ENCODE measurements around the gene SLC12A4.

Gene SLC12A4

DNA sequence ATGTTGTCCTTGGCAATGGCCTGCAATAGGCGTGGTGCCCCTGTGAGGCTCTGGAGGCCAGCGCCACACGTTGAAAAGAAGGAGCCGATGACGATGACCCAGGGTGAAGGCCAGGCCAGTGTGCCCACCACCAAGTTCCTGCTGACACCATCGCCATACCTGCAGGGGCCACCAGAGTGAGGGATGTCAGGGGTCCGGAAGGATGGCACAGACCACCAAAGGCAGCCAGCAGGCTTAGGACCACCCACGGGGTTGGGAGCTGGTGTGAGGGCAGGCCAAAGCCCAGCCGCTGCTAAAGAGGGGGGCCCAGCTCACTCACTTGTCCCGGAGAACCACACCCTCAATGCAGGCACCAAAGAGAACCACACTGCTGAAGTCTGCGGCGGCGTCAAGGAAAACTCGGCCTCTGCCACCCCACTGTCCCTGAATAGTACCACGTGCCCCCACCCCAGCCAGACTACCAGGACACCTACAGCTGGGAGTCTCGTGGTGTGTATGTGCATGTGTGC, 18.0 kb downstream of the SLC12A4 start:
- H3K4me2 ChIP-seq (ENCODE audit: low read depth, low read length, poor library complexity, severe bottlenecking), result no peak overlapping the region
- no peaks in the 10 kb centered on the region for H3K9me2 ChIP-seq (replicated peaks; ENCODE audit: insufficient read depth, low read length)
- TF ChIP-seq, protein P1, sequence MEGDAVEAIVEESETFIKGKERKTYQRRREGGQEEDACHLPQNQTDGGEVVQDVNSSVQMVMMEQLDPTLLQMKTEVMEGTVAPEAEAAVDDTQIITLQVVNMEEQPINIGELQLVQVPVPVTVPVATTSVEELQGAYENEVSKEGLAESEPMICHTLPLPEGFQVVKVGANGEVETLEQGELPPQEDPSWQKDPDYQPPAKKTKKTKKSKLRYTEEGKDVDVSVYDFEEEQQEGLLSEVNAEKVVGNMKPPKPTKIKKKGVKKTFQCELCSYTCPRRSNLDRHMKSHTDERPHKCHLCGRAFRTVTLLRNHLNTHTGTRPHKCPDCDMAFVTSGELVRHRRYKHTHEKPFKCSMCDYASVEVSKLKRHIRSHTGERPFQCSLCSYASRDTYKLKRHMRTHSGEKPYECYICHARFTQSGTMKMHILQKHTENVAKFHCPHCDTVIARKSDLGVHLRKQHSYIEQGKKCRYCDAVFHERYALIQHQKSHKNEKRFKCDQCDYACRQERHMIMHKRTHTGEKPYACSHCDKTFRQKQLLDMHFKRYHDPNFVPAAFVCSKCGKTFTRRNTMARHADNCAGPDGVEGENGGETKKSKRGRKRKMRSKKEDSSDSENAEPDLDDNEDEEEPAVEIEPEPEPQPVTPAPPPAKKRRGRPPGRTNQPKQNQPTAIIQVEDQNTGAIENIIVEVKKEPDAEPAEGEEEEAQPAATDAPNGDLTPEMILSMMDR (IDR thresholded peaks at IDR 0.05; ENCODE audit: insufficient read depth, low read length, poor library complexity, severe bottlenecking), result no peak
- no peak for TF ChIP-seq EZH2phosphoT487 (conservative IDR thresholded peaks at IDR 0.05; ENCODE audit: low read length)
- no peaks in the 10 kb centered on the region for H3K36me3 ChIP-seq (ENCODE audit: low read length)
- no peaks in the 10 kb centered on the region for H3K27me3 ChIP-seq (ENCODE audit: low read length)
- no peaks in the 10 kb centered on the region for H4K20me1 ChIP-seq (ENCODE audit: low read depth, low read length)
- no peaks in the 10 kb centered on the region for H3F3A ChIP-seq (ENCODE audit: insufficient read depth)
- H3K4me3 ChIP-seq (ENCODE audit: insufficient read depth, low read length, poor library complexity, severe bottlenecking), result no peak overlapping the region
- no peaks in the 10 kb centered on the region for H3K79me2 ChIP-seq (ENCODE audit: insufficient read depth, low read length)
- no peak overlapping the region for H3K9ac ChIP-seq (ENCODE audit: low read length)
- no peak overlapping the region for H2AFZ ChIP-seq (ENCODE audit: low read depth, low read length, severe bottlenecking)
- H3K27ac ChIP-seq (ENCODE audit: low read depth, low read length), result no peak overlapping the region
- no peaks in the 10 kb centered on the region for H3K9me3 ChIP-seq (ENCODE audit: insufficient read depth, low read length)

DNA sequence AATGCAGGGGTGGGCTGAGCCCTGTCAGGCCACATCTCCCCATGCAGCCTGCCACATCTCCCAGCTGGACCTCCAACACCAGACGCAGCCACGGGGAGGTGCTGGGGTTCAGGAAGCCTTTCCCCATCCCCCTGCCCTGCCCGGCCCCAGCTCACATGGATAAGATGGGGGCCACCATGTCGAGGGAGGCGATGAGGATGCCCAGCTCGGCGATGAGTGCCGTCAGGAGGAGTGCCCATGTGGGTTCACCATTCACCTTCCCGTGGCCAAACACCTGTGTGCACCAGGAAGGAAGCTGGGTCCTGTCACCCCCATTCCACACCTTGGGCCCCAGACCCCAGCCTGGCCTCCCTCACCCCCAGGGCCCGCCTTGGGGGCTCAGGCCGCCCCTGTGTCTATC, 18.8 kb downstream of the SLC12A4 start:
- no peak overlapping the region for H3K9ac ChIP-seq (ENCODE audit: low read length)
- H3K36me3 ChIP-seq (ENCODE audit: low read length), result no peaks in the 10 kb centered on the region
- H2AFZ ChIP-seq (ENCODE audit: low read depth, low read length, severe bottlenecking), result no peak overlapping the region
- no peak overlapping the region for H3K4me2 ChIP-seq (ENCODE audit: low read depth, low read length, poor library complexity, severe bottlenecking)
- H3F3A ChIP-seq (ENCODE audit: insufficient read depth), result no peaks in the 10 kb centered on the region
- H3K9me2 ChIP-seq (replicated peaks; ENCODE audit: insufficient read depth, low read length), result no peaks in the 10 kb centered on the region
- H3K27me3 ChIP-seq (ENCODE audit: low read length), result no peaks in the 10 kb centered on the region
- H3K79me2 ChIP-seq (ENCODE audit: insufficient read depth, low read length), result no peaks in the 10 kb centered on the region
- H4K20me1 ChIP-seq (ENCODE audit: low read depth, low read length), result no peaks in the 10 kb centered on the region
- no peak overlapping the region for H3K27ac ChIP-seq (ENCODE audit: low read depth, low read length)
- H3K4me3 ChIP-seq (ENCODE audit: insufficient read depth, low read length, poor library complexity, severe bottlenecking), result no peak overlapping the region
- no peaks in the 10 kb centered on the region for H3K9me3 ChIP-seq (ENCODE audit: insufficient read depth, low read length)
- TF ChIP-seq, protein P1 (IDR thresholded peaks at IDR 0.05; ENCODE audit: insufficient read depth, low read length, poor library complexity, severe bottlenecking), result no peak
- TF ChIP-seq EZH2phosphoT487 (conservative IDR thresholded peaks at IDR 0.05; ENCODE audit: low read length), result no peak

DNA sequence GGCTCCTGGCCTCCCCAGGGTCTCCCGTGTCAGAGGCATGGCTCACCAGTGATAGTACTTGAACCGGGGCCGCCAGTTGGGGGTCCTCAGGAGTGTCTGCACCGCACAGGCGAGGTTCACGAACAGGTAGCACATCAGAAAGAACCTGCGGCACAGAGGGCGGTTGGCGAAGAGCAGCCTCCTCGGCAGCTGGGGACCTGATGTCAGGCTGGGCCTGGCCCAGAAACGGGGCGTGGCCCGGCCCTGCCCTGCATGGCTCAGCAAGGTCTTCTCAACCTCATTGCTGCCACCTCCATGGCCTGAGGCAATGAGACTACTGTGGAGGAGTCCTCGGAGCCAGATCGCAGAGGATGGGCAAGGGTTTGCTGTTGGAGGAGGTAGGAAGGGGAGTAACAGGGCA, 20.4 kb downstream of the SLC12A4 start:
- TF ChIP-seq, protein P1 (IDR thresholded peaks at IDR 0.05; ENCODE audit: insufficient read depth, low read length, poor library complexity, severe bottlenecking), result no peak
- TF ChIP-seq EZH2phosphoT487 (conservative IDR thresholded peaks at IDR 0.05; ENCODE audit: low read length), result no peak
- Histone ChIP-seq H4K20me1 (ENCODE audit: low read depth, low read length) (no peaks in the 10 kb centered on the region), H3K27me3 (ENCODE audit: low read length) (no peaks in the 10 kb centered on the region), H3F3A (ENCODE audit: insufficient read depth) (no peaks in the 10 kb centered on the region), H3K36me3 (ENCODE audit: low read length) (no peaks in the 10 kb centered on the region), H3K79me2 (ENCODE audit: insufficient read depth, low read length) (no peaks in the 10 kb centered on the region), H3K9ac (ENCODE audit: low read length) (no peak overlapping the region), H3K27ac (ENCODE audit: low read depth, low read length) (no peak overlapping the region), H3K9me2 (replicated peaks; ENCODE audit: insufficient read depth, low read length) (no peaks in the 10 kb centered on the region), H3K4me2 (ENCODE audit: low read depth, low read length, poor library complexity, severe bottlenecking) (no peak overlapping the region), H3K9me3 (ENCODE audit: insufficient read depth, low read length) (no peaks in the 10 kb centered on the region), H2AFZ (ENCODE audit: low read depth, low read length, severe bottlenecking) (no peak overlapping the region), H3K4me3 (ENCODE audit: insufficient read depth, low read length, poor library complexity, severe bottlenecking) (no peak overlapping the region)

Data from SU-DHL-6 (cell line).